CD4-positive, alpha-beta memory T cell (primary cell): Measurements from ENCODE around the gene PLEKHA1. TPM values are rescaled to one million over a fixed set of nuclear protein-coding genes. Genes with fewer than 3 reads are reported as not detected.
A peak's percentile ranks its signal among the peaks of the same experiment; 100 is the strongest.

Experiments
- CTCF ChIA-PET: fragments of 350-600 bp; sonication (Branson Sonifier 250); formaldehyde crosslinking; loops from one replicate; lab custom pipeline; 2021; ENCODE audit warnings: inconsistent platforms; ENCODE audit not compliant: partially characterized antibody; lab: Charles Lee
- POLR2A ChIA-PET: fragments of 350-600 bp; sonication (Branson Sonifier 250); formaldehyde crosslinking; loops from one replicate; lab custom pipeline; 2021; ENCODE audit not compliant: partially characterized antibody; lab: Charles Lee
- DNase-seq, 5 donors: peaks; one replicate each; pipeline versions ENCODE4 v3.0.0 to v3.0.0-alpha.2; 2020 to 2022; ENCODE audit warnings: mixed read lengths in 1 of 5
- H3K27ac ChIP-seq: one replicate; pipeline ENCODE4 v1.7.0; 2013; ENCODE audit warnings: low read depth, low read length
- H3K27me3 ChIP-seq: 2 replicates; pipeline ENCODE4 v1.7.0; 2013; ENCODE audit warnings: mild to moderate bottlenecking, low read length, moderate library complexity; ENCODE audit not compliant: insufficient read depth
- H3K36me3 ChIP-seq: 2 replicates; pipeline ENCODE4 v1.7.0; 2013; ENCODE audit warnings: mild to moderate bottlenecking, low read length, moderate library complexity; ENCODE audit not compliant: insufficient read depth
- H3K4me1 ChIP-seq: 2 replicates; pipeline ENCODE4 v1.7.0; 2013; ENCODE audit warnings: mild to moderate bottlenecking, low read length, moderate library complexity; ENCODE audit not compliant: insufficient read depth
- H3K4me3 ChIP-seq, 2 donors: one replicate each; pipeline ENCODE4 v1.7.0; 2013; ENCODE audit warnings: low read length in 2 of 2, mild to moderate bottlenecking in 1 of 2
- H3K9me3 ChIP-seq, 2 donors: one replicate each; pipeline ENCODE4 v1.7.0; 2013; ENCODE audit warnings: low read length in 2 of 2, control low read depth in 1 of 2; ENCODE audit not compliant: control insufficient read depth in 1 of 2
- H3K27ac Mint-ChIP-seq, 7 donors: one replicate each; pipeline ENCODE4 v1.8.0; 2020 to 2021; ENCODE audit warnings: mixed read lengths in 7 of 7, mild to moderate bottlenecking in 6 of 7, inconsistent platforms in 3 of 7, moderate library complexity in 3 of 7
- H3K27me3 Mint-ChIP-seq, 2 donors: one replicate each; pipeline ENCODE4 v1.8.0; 2020 to 2021; ENCODE audit warnings: mixed read lengths in 2 of 2
- H3K36me3 Mint-ChIP-seq, 2 donors: one replicate each; pipeline ENCODE4 v1.8.0; 2020 to 2021; ENCODE audit warnings: mixed read lengths in 2 of 2, inconsistent platforms in 1 of 2, mild to moderate bottlenecking in 1 of 2
- H3K4me1 Mint-ChIP-seq, 4 donors: one replicate each; pipeline ENCODE4 v1.8.0; 2020 to 2021; ENCODE audit warnings: mixed read lengths in 4 of 4, mild to moderate bottlenecking in 1 of 4
- H3K4me3 Mint-ChIP-seq, 8 donors: one replicate each; pipeline ENCODE4 v1.8.0; 2020 to 2021; ENCODE audit warnings: mixed read lengths in 8 of 8, mild to moderate bottlenecking in 7 of 8, moderate library complexity in 6 of 8, inconsistent platforms in 3 of 8
- H3K9me3 Mint-ChIP-seq, 8 donors: one replicate each; pipeline ENCODE4 v1.8.0; 2020 to 2021; ENCODE audit warnings: mixed read lengths in 8 of 8, mild to moderate bottlenecking in 5 of 8, inconsistent platforms in 3 of 8, moderate library complexity in 1 of 8
- intact Hi-C: fragments of 100-400 bp; cut with micrococcal nuclease; formaldehyde crosslinking; loops from one replicate; pipeline ENCODE4 v1.15.1; 2023
- polyA plus RNA-seq, 2 donors: library from polyadenylated mRNA; unstranded; fragments of 300-500 nt; fragmentation: Illumina TruSeq; gene quantifications; one replicate each; pipeline ENCODE4 v1.2.3, GENCODE V29; 2021
- total RNA-seq, 2 experiments: library from RNA; stranded (reverse); gene quantifications; one replicate each; pipeline ENCODE4 v1.2.3, GENCODE V29; 2021

The PLEKHA1 gene
- total and polyA plus RNA-seq, 4 experiments from 2014 or later: 62.9 to 92.9 (median 80.1) TPM

- no peak for DNase-seq
- H3K36me3 ChIP-seq: no peaks in the 10 kb centered on the region
- no peaks in the 10 kb centered on the region for H3K9me3 ChIP-seq
- Mint-ChIP-seq H3K4me1 (peaks cover 39 to 71% (median 54%) of the 10 kb centered on the region in 4 donors), H3K36me3 (peaks cover 22 to 25% of the 10 kb centered on the region in 2 donors), H3K4me3 (peak overlapping the region; percentile 33 to 97 (median 74)), H3K27me3 (peaks cover 0 to under 1% of the 10 kb centered on the region in 2 donors), H3K9me3 (no peaks in the 10 kb centered on the region), H3K27ac (peak overlapping the region in 4 of 7 donors; percentile 1 to 54 (median 40))
- peaks cover 4% of the 10 kb centered on the region for H3K27me3 ChIP-seq
- no peak overlapping the region for H3K4me3 ChIP-seq
- ChIA-PET POLR2A (interaction anchor here (2.5 to 3.5 kb wide), 4 partner anchors 11 to 43 kb away, joined by 12 to 45 read pairs (median 28); no protein-coding TSS in a partner anchor), CTCF (interaction anchor here (3.2 kb wide), 1 partner anchor 58 kb away, joined by 31 read pairs; no protein-coding TSS in a partner anchor)
- intact Hi-C loops: loop anchor here (10.0 kb wide), 1 partner anchor 578 kb away; the partner anchor contains the start of gene C10orf88
- H3K4me1 ChIP-seq: peaks cover 49% of the 10 kb centered on the region
- no peak overlapping the region for H3K27ac ChIP-seq
These were observed 2.0 kb downstream of the PLEKHA1 start for GRCh38 chr10:122376364-122376961.

DNA sequence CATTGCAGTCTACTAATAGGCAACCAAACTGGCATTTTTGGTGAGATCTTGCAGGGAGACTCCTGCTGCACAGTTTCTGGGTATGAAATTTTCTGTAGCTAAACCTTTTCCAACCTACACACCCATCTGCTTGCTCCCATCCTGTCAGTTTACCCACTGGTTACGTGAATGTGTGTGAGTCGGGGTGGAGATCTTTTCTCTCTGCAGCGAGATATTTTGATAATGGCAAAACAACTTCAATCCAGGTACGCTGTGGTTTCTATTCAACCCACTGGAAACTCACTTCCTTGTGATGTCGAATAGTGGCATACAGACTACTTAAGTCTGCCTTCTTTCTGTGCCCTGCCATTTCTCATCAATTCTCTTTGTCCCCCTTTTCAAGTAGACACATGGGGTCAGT, 4.5 kb downstream of the PLEKHA1 start:
- peaks cover 52% of the 10 kb centered on the region for H3K4me1 ChIP-seq
- peak overlapping the region in 7 of 8 donors; percentile 28 to 67 (median 57) for H3K4me3 Mint-ChIP-seq
- H3K9me3 Mint-ChIP-seq: no peaks in the 10 kb centered on the region
- peak overlapping the region in 5 of 7 donors; percentile 14 to 68 (median 42) for H3K27ac Mint-ChIP-seq
- H3K36me3 Mint-ChIP-seq: peaks cover 23 to 30% of the 10 kb centered on the region in 2 donors
- no peaks in the 10 kb centered on the region for H3K9me3 ChIP-seq
- POLR2A ChIA-PET: no interaction called here
- peaks cover 44 to 76% (median 59%) of the 10 kb centered on the region in 4 donors for H3K4me1 Mint-ChIP-seq
- intact Hi-C loops: loop anchor here (2.0 to 10.0 kb wide), 2 partner anchors 14 to 576 kb away; partner anchors contain the start of gene C10orf88
- CTCF ChIA-PET: interaction anchor here (0.7 to 1.9 kb wide), 2 partner anchors 9 to 56 kb away, joined by 4 to 5 read pairs; no protein-coding TSS in a partner anchor
- DNase-seq: peak in 1 of 5 donors; percentile 3
- H3K27me3 ChIP-seq: no peaks in the 10 kb centered on the region
- no peak overlapping the region for H3K4me3 ChIP-seq
- no peak overlapping the region for H3K27ac ChIP-seq
- H3K27me3 Mint-ChIP-seq: no peaks in the 10 kb centered on the region
- no peaks in the 10 kb centered on the region for H3K36me3 ChIP-seq

- H3K36me3 ChIP-seq: no peaks in the 10 kb centered on the region
- POLR2A ChIA-PET: no interaction called here
- no peak overlapping the region for H3K4me3 ChIP-seq
- CTCF ChIA-PET: no interaction called here
- H3K4me3 Mint-ChIP-seq: peak overlapping the region in 7 of 8 donors; percentile 28 to 67 (median 54)
- DNase-seq: no peak
- peaks cover 50% of the 10 kb centered on the region for H3K4me1 ChIP-seq
- H3K36me3 Mint-ChIP-seq: peaks cover 23 to 27% of the 10 kb centered on the region in 2 donors
- no peaks in the 10 kb centered on the region for H3K9me3 Mint-ChIP-seq
- H3K27me3 Mint-ChIP-seq: no peaks in the 10 kb centered on the region
- H3K27me3 ChIP-seq: no peaks in the 10 kb centered on the region
- no peak overlapping the region for H3K27ac ChIP-seq
- peaks cover 42 to 74% (median 58%) of the 10 kb centered on the region in 4 donors for H3K4me1 Mint-ChIP-seq
- peak overlapping the region in 4 of 7 donors; percentile 42 to 68 (median 52) for H3K27ac Mint-ChIP-seq
- no peaks in the 10 kb centered on the region for H3K9me3 ChIP-seq
- intact Hi-C loops: loop anchor here (2.0 to 10.0 kb wide), 2 partner anchors 13 to 575 kb away; partner anchors contain the start of gene C10orf88
These were observed 5.0 kb downstream of the PLEKHA1 start for GRCh38 chr10:122379537-122379936.

DNA sequence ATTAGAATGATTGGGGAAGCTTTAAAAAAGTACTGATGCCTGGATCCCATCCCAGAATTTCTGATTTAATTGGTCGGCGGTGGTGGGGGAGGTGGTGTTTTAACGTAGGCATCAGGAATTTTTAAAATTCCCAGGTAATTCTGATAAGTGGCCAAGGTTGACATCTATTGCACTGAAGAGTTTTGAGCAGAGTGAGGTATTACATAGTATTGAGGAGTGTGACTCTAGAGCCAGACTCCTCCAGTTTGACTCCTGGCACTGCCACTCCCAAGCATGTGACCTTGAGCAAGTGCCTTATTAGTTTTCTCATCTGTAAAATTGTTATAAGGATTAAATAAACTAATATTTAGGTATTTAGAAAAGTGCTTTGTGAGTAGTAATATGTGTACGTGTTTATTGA, 6.2 kb downstream of the PLEKHA1 start:
- no peaks in the 10 kb centered on the region for H3K9me3 ChIP-seq
- Mint-ChIP-seq H3K9me3 (no peaks in the 10 kb centered on the region), H3K27me3 (no peaks in the 10 kb centered on the region), H3K4me1 (peaks cover 45 to 72% (median 59%) of the 10 kb centered on the region in 4 donors), H3K36me3 (peaks cover 21 to 27% of the 10 kb centered on the region in 2 donors), H3K4me3 (peak overlapping the region in 3 of 8 donors; percentile 29 to 53 (median 51)), H3K27ac (peak overlapping the region in 2 of 7 donors; percentile 2 to 74)
- H3K4me1 ChIP-seq: peaks cover 48% of the 10 kb centered on the region
- POLR2A ChIA-PET: no interaction called here
- H3K27me3 ChIP-seq: no peaks in the 10 kb centered on the region
- intact Hi-C loops: no loop called here
- no peaks in the 10 kb centered on the region for H3K36me3 ChIP-seq
- DNase-seq: no peak
- no peak overlapping the region for H3K27ac ChIP-seq
- no peak overlapping the region for H3K4me3 ChIP-seq
- CTCF ChIA-PET: no interaction called here

DNA sequence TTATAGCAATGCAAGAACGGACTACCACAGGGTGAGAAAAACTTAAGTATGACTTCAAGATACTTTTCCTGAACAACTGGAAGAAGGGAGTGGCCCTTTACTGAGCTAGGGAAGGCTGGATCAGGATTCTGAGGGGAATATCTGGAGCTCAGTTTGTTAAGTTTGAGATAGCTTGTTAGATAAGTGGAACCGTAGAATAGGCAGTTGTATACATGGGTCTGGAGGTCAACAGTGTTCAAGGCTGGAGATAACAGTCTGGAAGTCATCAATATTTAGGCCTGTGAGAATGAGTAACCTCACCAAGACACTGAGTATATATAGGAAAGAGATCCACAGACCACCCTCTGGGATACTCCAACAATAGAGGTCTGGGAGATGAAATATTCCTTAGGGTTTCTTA, 7.2 kb downstream of the PLEKHA1 start:
- H3K4me3 Mint-ChIP-seq: peak overlapping the region in 2 of 8 donors; percentile 47 to 49
- H3K36me3 Mint-ChIP-seq: peaks cover 21 to 27% of the 10 kb centered on the region in 2 donors
- Histone ChIP-seq H3K9me3 (no peaks in the 10 kb centered on the region), H3K4me1 (peaks cover 46% of the 10 kb centered on the region), H3K27ac (no peak overlapping the region), H3K4me3 (no peak overlapping the region), H3K27me3 (no peaks in the 10 kb centered on the region), H3K36me3 (no peaks in the 10 kb centered on the region)
- ChIA-PET CTCF (interaction anchor here (0.5 kb wide), 1 partner anchor 33 kb away, joined by 4 read pairs; no protein-coding TSS in a partner anchor), POLR2A (interaction anchor here (1.2 kb wide), 1 partner anchor 16 kb away, joined by 3 read pairs; no protein-coding TSS in a partner anchor)
- H3K27ac Mint-ChIP-seq: peak overlapping the region in 1 of 7 donors; percentile 44
- no peaks in the 10 kb centered on the region for H3K9me3 Mint-ChIP-seq
- DNase-seq: no peak
- peaks cover 46 to 74% (median 61%) of the 10 kb centered on the region in 4 donors for H3K4me1 Mint-ChIP-seq
- intact Hi-C loops: no loop called here
- H3K27me3 Mint-ChIP-seq: no peaks in the 10 kb centered on the region

DNA sequence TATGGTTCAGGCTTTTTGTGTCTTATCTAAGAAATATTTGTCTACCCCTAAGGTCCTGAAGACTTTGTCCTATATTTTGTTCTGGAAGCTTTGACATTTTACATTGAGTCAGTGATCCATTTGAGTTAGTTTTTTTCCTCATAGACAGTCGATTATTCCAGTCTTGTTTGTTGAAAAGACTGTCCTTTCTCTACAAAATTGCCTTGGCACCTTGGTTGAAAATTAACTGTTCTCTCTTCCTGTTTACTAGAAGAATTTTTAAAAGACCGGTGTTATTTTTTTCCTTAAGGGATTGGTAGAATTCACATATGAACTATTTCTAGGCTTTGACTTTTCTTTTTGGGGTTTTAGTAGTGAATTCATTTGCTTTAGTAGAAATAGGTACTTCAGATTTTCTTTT, 12.0 kb downstream of the PLEKHA1 start:
- Histone ChIP-seq H3K4me1 (peaks cover 28% of the 10 kb centered on the region), H3K9me3 (no peaks in the 10 kb centered on the region), H3K36me3 (no peaks in the 10 kb centered on the region), H3K4me3 (no peak overlapping the region), H3K27ac (no peak overlapping the region), H3K27me3 (no peaks in the 10 kb centered on the region)
- Mint-ChIP-seq H3K4me1 (peaks cover 39 to 75% (median 56%) of the 10 kb centered on the region in 4 donors), H3K36me3 (peaks cover 28% of the 10 kb centered on the region in 2 donors), H3K27ac (peak overlapping the region in 1 of 7 donors; percentile 48), H3K27me3 (no peaks in the 10 kb centered on the region), H3K4me3 (peak overlapping the region in 4 of 8 donors; percentile 3 to 67 (median 26)), H3K9me3 (peaks cover 0 to 2% (median 0%) of the 10 kb centered on the region in 8 donors)
- CTCF ChIA-PET: interaction anchor here (1.1 to 1.8 kb wide), 4 partner anchors 11 to 179 kb away, joined by 3 to 7 read pairs (median 4); no protein-coding TSS in a partner anchor
- intact Hi-C loops: no loop called here
- POLR2A ChIA-PET: interaction anchor here (1.6 kb wide), 1 partner anchor 11 kb away, joined by 14 read pairs; the partner anchor contains the start of gene PLEKHA1
- DNase-seq: no peak

GRCh38 chr10:122387572-122387971, 13.1 kb downstream of the PLEKHA1 start:
- ChIA-PET CTCF (interaction anchor here (0.6 to 1.8 kb wide), 5 partner anchors 9 to 178 kb away, joined by 3 to 7 read pairs (median 4); no protein-coding TSS in a partner anchor), POLR2A (interaction anchor here (1.6 kb wide), 1 partner anchor 12 kb away, joined by 14 read pairs; the partner anchor contains the start of gene PLEKHA1)
- Histone ChIP-seq H3K27ac (no peak overlapping the region), H3K9me3 (no peaks in the 10 kb centered on the region), H3K27me3 (no peaks in the 10 kb centered on the region), H3K4me1 (peaks cover 22% of the 10 kb centered on the region), H3K4me3 (no peak overlapping the region), H3K36me3 (no peaks in the 10 kb centered on the region)
- Mint-ChIP-seq H3K27me3 (no peaks in the 10 kb centered on the region), H3K4me3 (peak overlapping the region in 3 of 8 donors; percentile 15 to 57 (median 43)), H3K27ac (peak overlapping the region in 1 of 7 donors; percentile 32), H3K4me1 (peaks cover 36 to 71% (median 53%) of the 10 kb centered on the region in 4 donors), H3K36me3 (peaks cover 25 to 27% of the 10 kb centered on the region in 2 donors), H3K9me3 (peaks cover 0 to 2% (median 0%) of the 10 kb centered on the region in 8 donors)
- intact Hi-C loops: no loop called here
- no peak for DNase-seq
